NCI-H82 (cell line): Measurements from ENCODE around the gene RNF213.
A peak's percentile ranks its signal among the peaks of the same experiment; 100 is the strongest.
"Not testable (repeated sequence)": the region's sequence is repeated elsewhere in the genome, so short reads cannot be mapped to it uniquely, and the experiment has no call there.

Experiments
- DNase-seq: peaks from one replicate; lab custom pipeline; 2025; lab: John Stamatoyannopoulos, UW

The RNF213 gene

GRCh38 chr17:80295146-80295545 is 34.5 kb downstream of the RNF213 start:
- DNase-seq: no peak

GRCh38 chr17:80295559-80295958 is 34.9 kb downstream of the RNF213 start:
- no peak for DNase-seq

- DNase-seq: no peak
Measured at GRCh38 chr17:80296221-80296620, 35.6 kb downstream of the RNF213 start.

GRCh38 chr17:80297996-80298560 is 37.4 kb downstream of the RNF213 start:
- DNase-seq: no peak

- DNase-seq: not testable (repeated sequence)
Measured at GRCh38 chr17:80299350-80300100, 38.9 kb downstream of the RNF213 start.

GRCh38 chr17:80300756-80301155 is 40.1 kb downstream of the RNF213 start:
- not testable (repeated sequence) for DNase-seq

GRCh38 chr17:80303824-80304223 is 43.2 kb downstream of the RNF213 start:
- no peak for DNase-seq

- DNase-seq: peak; percentile 97
Measured at GRCh38 chr17:80307994-80308691, 47.5 kb downstream of the RNF213 start.

- peak; percentile 84 for DNase-seq
Measured at GRCh38 chr17:80308692-80309517, 48.3 kb downstream of the RNF213 start.

GRCh38 chr17:80311216-80311827 is 50.7 kb downstream of the RNF213 start:
- no peak for DNase-seq

GRCh38 chr17:80312621-80313135 is 52.0 kb downstream of the RNF213 start:
- no peak for DNase-seq

GRCh38 chr17:80313160-80313829 is 52.6 kb downstream of the RNF213 start:
- no peak for DNase-seq

- not testable (repeated sequence) for DNase-seq
Measured at GRCh38 chr17:80313946-80314345, 53.3 kb downstream of the RNF213 start.

- DNase-seq: no peak
Measured at GRCh38 chr17:80315517-80316182, 55.0 kb downstream of the RNF213 start.

GRCh38 chr17:80316431-80316830 is 55.8 kb downstream of the RNF213 start:
- DNase-seq: no peak

- DNase-seq: no peak
Measured at GRCh38 chr17:80316927-80317705, 56.5 kb downstream of the RNF213 start.

GRCh38 chr17:80317706-80317980 is 57.0 kb downstream of the RNF213 start:
- no peak for DNase-seq

- DNase-seq: no peak
Measured at GRCh38 chr17:80318166-80318565, 57.5 kb downstream of the RNF213 start.

- DNase-seq: no peak
Measured at GRCh38 chr17:80319262-80319998, 58.8 kb downstream of the RNF213 start.
